ENCODE results near the gene TIMM10.

Gene TIMM10

GRCh38 chr11:57515332-57516060 is 15.1 kb downstream of the TIMM10 start, which contains the start of gene SLC43A1:
Gene SLC43A1 (minus strand): TSS chr11:57515702. CDS start chr11:57514111, 1,591 bp downstream.
- Histone ChIP-seq H3K4me3 (replicated peaks; ENCODE audit: insufficient read depth, low read length) (peak within 1 kb of the TSS; percentile 90), H3K27me3 (ENCODE audit: insufficient read depth, poor library complexity, severe bottlenecking) (no peaks in the 10 kb centered on the region), H3K27ac (replicated peaks) (peak within 1 kb of the TSS; percentile 91)
- peak in 1 of 2 experiments; percentile 70 for DNase-seq (ENCODE audit: low read depth in 1 of 2, low spot score in 1 of 2)
- TF ChIP-seq REST (IDR thresholded peaks at IDR 0.05; ENCODE audit: insufficient replicate concordance, low read depth) (peak; percentile 24), CTCF (IDR thresholded peaks at IDR 0.05; ENCODE audit: insufficient read depth, low read length) (no peak)

- TF ChIP-seq REST (IDR thresholded peaks at IDR 0.05; ENCODE audit: insufficient replicate concordance, low read depth) = no peak
- TF ChIP-seq SPI1 (IDR thresholded peaks at IDR 0.05; ENCODE audit: borderline replicate concordance, low read depth) = peak; percentile 84
- TF ChIP-seq GABPA (IDR thresholded peaks at IDR 0.05; ENCODE audit: low read depth) = no peak
- 0 out of 2 replicates have a peak, but pooled peaks have one; percentile 13 for TF ChIP-seq POLR2AphosphoS5 (IDR thresholded peaks at IDR 0.05; ENCODE audit: low read depth)
- Histone ChIP-seq H3K27ac (replicated peaks) (peak overlapping the region; percentile 91), H3K27me3 (ENCODE audit: insufficient read depth, poor library complexity, severe bottlenecking) (no peaks in the 10 kb centered on the region), H3K4me3 (replicated peaks; ENCODE audit: insufficient read depth, low read length) (peak overlapping the region; percentile 90)
- peak; percentile 62 to 69 for DNase-seq (ENCODE audit: low read depth in 1 of 2, low spot score in 1 of 2)
These were observed 15.8 kb downstream of the TIMM10 start for GRCh38 chr11:57514538-57515331.

DNA sequence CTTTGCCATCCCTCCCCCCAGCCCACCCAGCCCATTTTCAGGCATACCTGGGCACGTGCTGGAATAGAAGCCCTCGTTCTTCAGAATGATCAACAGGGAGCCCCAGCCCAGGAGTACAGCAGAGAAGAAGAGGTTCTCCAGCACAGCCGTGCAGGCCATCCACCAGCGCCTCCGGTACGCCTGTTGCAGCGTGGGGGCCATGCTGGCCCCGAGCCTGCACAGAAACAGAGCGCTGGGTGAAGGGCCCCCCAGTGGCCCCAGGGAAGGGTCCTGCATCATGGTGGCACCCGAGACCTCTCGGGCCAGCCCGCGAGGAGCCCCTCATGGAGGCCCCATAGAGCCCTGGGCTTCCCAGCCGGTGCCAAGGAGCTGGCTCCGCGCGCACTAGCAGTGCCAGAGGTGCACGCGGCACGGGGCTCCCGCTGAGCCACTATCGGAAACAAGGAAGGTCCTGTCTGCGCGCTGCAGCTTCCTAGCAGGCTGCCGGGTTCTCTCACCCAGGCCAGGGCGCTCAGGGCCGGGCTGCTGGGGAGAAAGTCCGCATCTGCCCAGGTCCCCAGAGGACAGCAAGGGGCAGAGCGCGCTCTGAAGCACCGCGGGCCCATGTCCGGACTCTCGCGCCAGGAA is 16.5 kb downstream of the TIMM10 start:
- Histone ChIP-seq H3K27ac (replicated peaks) (peak overlapping the region; percentile 91), H3K27me3 (ENCODE audit: insufficient read depth, poor library complexity, severe bottlenecking) (no peaks in the 10 kb centered on the region), H3K4me3 (replicated peaks; ENCODE audit: insufficient read depth, low read length) (peak overlapping the region; percentile 90)
- TF ChIP-seq REST (IDR thresholded peaks at IDR 0.05; ENCODE audit: insufficient replicate concordance, low read depth) (no peak), SPI1 (IDR thresholded peaks at IDR 0.05; ENCODE audit: borderline replicate concordance, low read depth) (no peak), POLR2AphosphoS5 (IDR thresholded peaks at IDR 0.05; ENCODE audit: low read depth) (peak; percentile 32; the same call in 1 of the 2 replicates)
- DNase-seq (ENCODE audit: low read depth in 1 of 2, low spot score in 1 of 2) = peak in 1 of 2 experiments; percentile 69

Data from HL-60 (cell line).